Ovary (tissue), 9 donors: ENCODE data around the gene ELP4. TPM values are rescaled to one million over a fixed set of nuclear protein-coding genes. Genes with fewer than 3 reads are reported as not detected.

Experiments used
- DNase-seq, 5 donors: peaks; one replicate each; pipeline ENCODE4 v3.0.0-alpha.2; 2019 to 2020
- H3K27ac ChIP-seq, 2 donors: fragments of 200-600 bp; one replicate each; pipeline versions ENCODE4 v1.5.1 to v1.8.0; 2019 to 2022
- H3K27me3 ChIP-seq: fragments of 200-600 bp; one replicate; pipeline ENCODE4 v1.8.0; 2022
- H3K36me3 ChIP-seq: fragments of 200-600 bp; sonication (generic); one replicate; pipeline ENCODE4 v1.5.1; 2019
- H3K4me1 ChIP-seq: one replicate; pipeline ENCODE4 v1.8.1; 2013; ENCODE audit warnings: mild to moderate bottlenecking, moderate library complexity; ENCODE audit not compliant: insufficient read depth
- H3K4me3 ChIP-seq: fragments of 200-600 bp; sonication (generic); one replicate; pipeline ENCODE4 v1.5.1; 2017
- H3K9me3 ChIP-seq, 2 donors: fragments of 200-600 bp in 1 of 2; sonication (generic) in 1 of 2; one replicate each; pipeline versions ENCODE4 v1.5.1 to v1.8.1; 2013 to 2019; ENCODE audit warnings: mild to moderate bottlenecking in 1 of 2, moderate library complexity in 1 of 2
- CTCF ChIP-seq, 3 donors: fragments of 450-650 bp in 2 of 3; fragments of 200-600 bp in 1 of 3; IDR thresholded peaks; one replicate each; pipeline versions ENCODE4 v1.5.1 to v1.8.0; 2016 to 2022; ENCODE audit warnings: antibody characterized with exemption in 3 of 3, mild to moderate bottlenecking in 1 of 3
- EP300 ChIP-seq: sonication (generic); formaldehyde crosslinking; IDR thresholded peaks from one replicate; pipeline ENCODE4 v1.6.1; 2017; ENCODE audit warnings: antibody characterized with exemption
- POLR2A ChIP-seq: fragments of 450-650 bp; IDR thresholded peaks from one replicate; pipeline ENCODE4 v1.6.1; 2017; ENCODE audit warnings: antibody characterized with exemption, mild to moderate bottlenecking, moderate library complexity
- WGBS, 3 donors: extraction: QIAGEN DNeasy Blood & Tissue Kit in 1 of 3; methylation state at CpG; one replicate each; pipeline versions ENCODE4 v1.1.5 to v1.1.7; 2013 to 2017; 5-methylcytosine and 5-hydroxymethylcytosine counted together
- intact Hi-C, 4 donors: fragments of 100-400 bp; cut with DNase I; formaldehyde crosslinking; loops; one replicate each; pipeline versions ENCODE4 v1.11.0 to v1.15.1; 2022 to 2023
- polyA plus RNA-seq, 2 donors: library from polyadenylated mRNA; stranded (reverse); fragments of 200-250 nt in 1 of 2; fragments of 350-450 nt in 1 of 2; fragmentation: Illumina TruSeq in 1 of 2; extraction: RNeasy Lipid Tissue Mini Kit (QIAGEN cat#74804) in 1 of 2; gene quantifications; one replicate each; pipeline ENCODE4 v1.2.3, GENCODE V29; 2013 to 2014
- total RNA-seq, 7 donors: library from RNA; depleted of rRNA in 2 of 7; stranded (reverse); fragments of >200 nt in 2 of 7; fragmentation: NEBNext Ultra II Directional in 3 of 7; extraction: Animal tissue kit (Norgen Biotek cat#: 25700) in 3 of 7; gene quantifications; one replicate each; pipeline versions ENCODE4 v1.1.0 to v1.2.4, GENCODE V29; 2016 to 2023
- donor health status: DM: no; HTN: no; CAD: no; lungs with moderate emphysema.
- donor health status: DM: no; HTN: no; CAD: no.
- donor health status: Bipolar disorder and iron deficiency.
- donor health status: DM: yes; HTN: yes; CAD: no.
- donor health status: DM: no; HTN: no; CAD: no.
- donor health status: DM: yes; HTN: yes; CAD: no.

ELP4 gene
- total and polyA plus RNA-seq, 9 donors, result 9.7 to 25.8 (median 13.8) TPM

GRCh38 chr11:31834237-31834636, 324.7 kb downstream of the ELP4 start:
- no peaks in the 10 kb centered on the region for H3K9me3 ChIP-seq
- no peak for DNase-seq
- H3K4me3 ChIP-seq, result no peak overlapping the region
- intact Hi-C loops, result no loop called here
- H3K36me3 ChIP-seq, result no peaks in the 10 kb centered on the region
- H3K27me3 ChIP-seq, result no peaks in the 10 kb centered on the region
- TF ChIP-seq EP300 (no peak), POLR2A (no peak), CTCF (IDR thresholded peaks at IDR 0.05) (no peak)
- H3K4me1 ChIP-seq, result no peaks in the 10 kb centered on the region
- H3K27ac ChIP-seq, result no peak overlapping the region
- 26 to 47% (median 43%) methylated on average over 1 of the region's 1 CpG for WGBS, 3 donors

Other genes with a start within 250 kb of the ELP4 start
- 10 to 100 TPM in 1 of 7 donors, 1 to 10 TPM in 5, under 1 TPM in 1; 0.81 to 18.4 (median 1.7) TPM for gene DCDC1, start 140.0 kb upstream of the ELP4 start, total RNA-seq
- under 1 TPM; 0.16 to 0.27 TPM for gene DCDC1, start 140.0 kb upstream of the ELP4 start, polyA plus RNA-seq
- gene DNAJC24, start 139.9 kb upstream of the ELP4 start, total RNA-seq, result 10 to 100 TPM in 5 of 7 donors, 1 to 10 TPM in 2; 8.3 to 15.2 (median 10.9) TPM
- 10 to 100 TPM in 1 of 2 donors, 1 to 10 TPM in 1; 5.3 to 10.4 TPM for gene DNAJC24, start 139.9 kb upstream of the ELP4 start, polyA plus RNA-seq
- 10 to 100 TPM; 15.4 to 57.8 (median 22.7) TPM for gene IMMP1L, start 145 bp upstream of the ELP4 start, total RNA-seq
- 10 to 100 TPM; 20.6 to 32.4 TPM for gene IMMP1L, start 145 bp upstream of the ELP4 start, polyA plus RNA-seq